GM13977 (cell line): Measurements from ENCODE around the gene FHIT.

Source experiments
- DNase-seq: peaks from one replicate; pipeline ENCODE4 v3.0.0; 2012; ENCODE audit warnings: low spot score
- CTCF ChIP-seq: IDR thresholded peaks from 2 replicates; pipeline ENCODE4 v1.5.1; 2012; ENCODE audit warnings: mild to moderate bottlenecking, control low read depth; ENCODE audit not compliant: insufficient read depth; ENCODE audit errors: extremely low read depth, missing control alignments
- in situ Hi-C: fragments of 300-500 bp; cut with MboI; formaldehyde crosslinking; loops from one replicate; pipeline ENCODE4 v1.12.0; 2022; ENCODE audit warnings: low sequenced_read_pairs, low pct_unique_long_range_greater_than_20kb, mixed read lengths, inconsistent platforms; ENCODE audit not compliant: unreplicated experiment

The FHIT gene

DNA sequence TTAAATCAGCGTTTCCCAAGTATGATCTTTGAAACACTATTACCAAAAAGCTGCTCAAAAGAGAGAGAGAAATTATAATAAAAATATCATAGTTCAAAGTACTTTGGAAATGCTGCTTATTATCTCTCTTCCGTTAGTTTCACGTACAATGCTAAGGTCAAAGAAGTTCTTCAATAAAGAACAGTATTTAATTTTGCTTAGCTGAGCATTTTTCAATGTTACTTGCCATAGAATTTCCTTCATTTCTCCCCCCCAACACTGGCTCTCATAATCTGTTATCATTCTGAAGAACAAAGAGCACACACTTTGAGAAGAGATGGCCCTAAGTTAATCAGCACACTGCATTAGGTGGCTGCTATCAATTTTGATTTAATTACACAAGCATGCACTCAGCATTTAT, 1360.6 kb downstream of the FHIT start:
- in situ Hi-C loops = no loop called here
- DNase-seq = no peak
- TF ChIP-seq CTCF = no peak

GRCh38 chr3:59886790-59887189, 1364.5 kb downstream of the FHIT start:
- DNase-seq = no peak
- TF ChIP-seq CTCF = no peak
- in situ Hi-C loops = no loop called here

DNA sequence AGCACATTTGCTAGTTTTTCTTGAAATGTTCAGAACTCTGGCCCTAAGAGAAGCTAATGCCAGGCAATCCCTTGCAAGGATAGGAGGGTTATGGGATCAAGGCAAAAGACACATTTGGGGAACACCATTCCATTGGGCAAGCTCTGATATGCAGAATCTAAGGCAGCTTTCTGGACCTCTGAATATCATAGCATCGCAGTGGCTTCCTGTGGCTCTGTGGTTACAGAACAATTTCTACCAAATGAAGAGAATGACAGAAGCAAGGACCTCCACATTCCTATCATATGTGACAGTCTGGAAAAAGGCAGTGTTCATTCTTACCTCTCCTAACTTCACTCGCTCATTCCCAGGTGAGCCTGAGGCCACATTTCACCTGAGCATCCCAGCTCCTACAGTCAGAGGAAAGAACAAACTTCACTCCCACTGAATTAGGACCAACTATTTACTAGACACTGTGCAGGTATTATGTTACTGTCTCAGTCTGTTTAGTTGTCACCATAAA, 1365.3 kb downstream of the FHIT start:
- no peak for DNase-seq
- in situ Hi-C loops = no loop called here
- no peak for TF ChIP-seq CTCF

- DNase-seq = no peak
- in situ Hi-C loops = no loop called here
- TF ChIP-seq CTCF = no peak
Measured at GRCh38 chr3:59885101-59885500, 1366.2 kb downstream of the FHIT start.

DNA sequence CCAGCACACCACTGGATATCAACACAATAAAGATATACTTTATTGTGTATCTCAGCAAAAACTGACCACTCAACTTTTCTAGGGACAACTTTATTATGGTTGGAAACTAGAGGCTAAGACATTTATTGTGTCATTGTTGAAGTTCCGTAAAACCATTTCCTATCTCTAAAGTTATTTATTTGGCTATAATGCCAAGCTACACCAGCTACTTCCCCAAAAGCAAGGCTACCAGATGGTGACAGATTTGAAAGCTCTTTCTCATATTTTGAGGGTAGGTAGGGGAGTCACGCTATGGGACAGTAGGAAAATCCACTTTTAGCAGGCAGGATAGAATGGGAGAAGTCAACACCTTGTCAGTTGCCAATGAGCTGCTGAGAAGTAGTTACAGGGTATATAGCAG, 1366.8 kb downstream of the FHIT start:
- no peak for DNase-seq
- TF ChIP-seq CTCF = no peak

DNA sequence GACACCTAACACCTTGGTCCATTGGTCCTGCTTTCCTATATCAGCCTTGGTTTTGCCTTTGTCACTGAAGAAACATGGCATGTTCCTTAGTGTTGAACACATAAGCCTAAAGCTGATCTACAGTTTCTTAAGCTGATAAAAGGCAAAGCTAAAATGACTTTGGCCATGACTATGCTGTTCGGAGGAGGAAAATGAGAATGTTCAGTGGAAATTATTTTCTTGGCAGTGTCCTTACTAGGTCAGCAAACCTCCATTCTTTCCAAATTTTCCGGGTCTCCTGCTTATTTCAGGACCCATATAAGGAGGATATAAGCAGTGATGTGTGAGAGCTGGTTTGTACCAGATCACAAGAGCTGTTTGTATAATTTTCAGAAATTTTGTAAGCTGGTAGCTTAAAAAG, 1368.5 kb downstream of the FHIT start:
- DNase-seq = no peak
- TF ChIP-seq CTCF = no peak
- in situ Hi-C loops = no loop called here

More for the DNA sequence above, 1366.8 kb downstream of the FHIT start:
- in situ Hi-C loops = no loop called here

- no peak for TF ChIP-seq CTCF
- no peak for DNase-seq
- in situ Hi-C loops = no loop called here
Measured at GRCh38 chr3:59880717-59881116, 1370.5 kb downstream of the FHIT start.
